Ascending aorta (tissue), 2 donors: ENCODE measurements around the gene ZNF83. TPM values are rescaled to one million over a fixed set of nuclear protein-coding genes. Genes with fewer than 3 reads are reported as not detected.
"Not testable (repeated sequence)": the region's sequence is repeated elsewhere in the genome, so short reads cannot be mapped to it uniquely, and the experiment has no call there.

Source experiments
- DNase-seq, 2 donors: peaks; one replicate each; pipeline ENCODE4 v3.0.0-alpha.2; 2019; ENCODE audit warnings: low spot score in 2 of 2
- H3K27ac ChIP-seq, 2 donors: fragments of 200-600 bp; sonication (generic); one replicate each; pipeline ENCODE4 v1.5.1; 2016 to 2017; ENCODE audit warnings: mild to moderate bottlenecking in 1 of 2
- H3K27me3 ChIP-seq: fragments of 200-600 bp; sonication (generic); one replicate; pipeline ENCODE4 v1.5.1; 2017
- H3K36me3 ChIP-seq, 2 donors: fragments of 200-600 bp; sonication (generic); one replicate each; pipeline ENCODE4 v1.5.1; 2016
- H3K4me1 ChIP-seq, 2 donors: fragments of 200-600 bp; sonication (generic); one replicate each; pipeline ENCODE4 v1.5.1; 2016 to 2017; ENCODE audit warnings: mild to moderate bottlenecking in 1 of 2
- H3K4me3 ChIP-seq, 2 donors: fragments of 200-600 bp; sonication (generic); one replicate each; pipeline ENCODE4 v1.5.1; 2016 to 2017; ENCODE audit warnings: mild to moderate bottlenecking in 1 of 2
- H3K9me3 ChIP-seq, 2 donors: fragments of 200-600 bp; sonication (generic); one replicate each; pipeline ENCODE4 v1.5.1; 2016
- intact Hi-C: fragments of 100-400 bp; cut with DNase I; formaldehyde crosslinking; loops from one replicate; pipeline ENCODE4 v1.15.1; 2023
- total RNA-seq: library from RNA; depleted of rRNA; stranded (reverse); fragments of >200 nt; gene quantifications from one replicate; pipeline ENCODE4 v1.1.0, GENCODE V29; 2016
- TF ChIP-seq, protein P1 (sequence below), 3 experiments: fragments of 200-600 bp in 2 of 3; fragments of 450-650 bp in 1 of 3; sonication (generic) in 2 of 3; IDR thresholded peaks; one replicate each; pipeline ENCODE4 v1.5.1; 2016 to 2019; ENCODE audit warnings: antibody characterized with exemption in 3 of 3, mild to moderate bottlenecking in 1 of 3, moderate library complexity in 1 of 3

Gene ZNF83
- total RNA-seq, 1 donor from 2014 or later = 29.1 TPM

DNA sequence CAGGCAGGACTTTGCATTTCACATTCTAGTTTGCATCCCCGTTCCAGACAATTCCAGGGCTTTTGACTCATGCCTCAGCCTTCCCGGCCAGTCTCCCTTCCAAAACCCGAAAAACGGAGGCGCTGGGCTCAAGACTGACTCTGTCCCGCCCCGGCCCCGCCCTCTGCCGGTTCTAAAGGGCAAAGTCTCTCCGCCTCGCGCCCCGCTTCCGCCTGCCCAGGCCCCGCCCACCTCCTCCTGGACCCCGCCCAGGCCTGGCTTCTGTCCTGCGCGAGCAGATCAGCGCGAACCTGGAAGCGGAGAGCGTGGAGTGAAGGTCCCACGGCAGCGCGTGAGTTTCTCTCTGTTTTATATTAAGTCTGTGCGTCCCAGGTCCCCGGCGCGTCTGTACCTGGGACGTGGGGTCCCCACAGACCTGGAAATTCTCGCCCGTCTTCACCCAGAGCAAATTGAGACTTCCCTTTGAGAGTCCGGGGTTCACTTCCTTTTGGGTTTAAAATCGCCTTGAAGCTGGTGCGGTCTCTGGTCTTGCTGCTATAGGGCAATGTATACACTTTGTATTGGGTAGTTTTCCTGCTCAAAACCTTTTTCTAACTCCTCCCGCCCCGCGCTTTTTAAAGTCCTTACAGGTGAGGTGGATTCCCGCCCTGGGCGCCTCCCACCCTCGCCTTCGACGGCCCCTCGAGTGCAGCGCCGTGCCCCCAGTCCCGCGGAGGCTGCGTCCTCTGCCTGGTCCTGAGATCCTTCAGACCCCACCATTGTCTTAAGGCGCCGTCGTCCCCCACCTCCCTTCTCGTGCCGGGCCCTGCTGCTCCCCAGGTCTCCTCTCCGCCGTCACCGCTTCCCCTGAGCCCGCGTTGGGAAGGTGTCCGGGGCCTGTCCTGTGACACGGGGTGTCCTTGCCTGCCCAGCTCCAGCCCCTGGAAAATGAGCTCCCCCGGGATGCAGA lies 36.9 kb downstream of the ZNF83 start:
- peak; percentile 82 to 98 for DNase-seq
- Histone ChIP-seq H3K9me3 (no peaks in the 10 kb centered on the region), H3K27ac (peak overlapping the region; percentile 81 to 85), H3K4me3 (peak overlapping the region; percentile 57 to 75), H3K27me3 (no peaks in the 10 kb centered on the region), H3K36me3 (peaks cover 3 to 4% of the 10 kb centered on the region in 2 donors), H3K4me1 (peaks cover 0 to 8% of the 10 kb centered on the region in 2 donors)
- intact Hi-C loops = loop anchor here (1.0 to 2.0 kb wide), 5 partner anchors 31 to 89 kb away; partner anchors contain the start of genes ZNF701, ZNF808 and ZNF83
- TF ChIP-seq, protein P1, sequence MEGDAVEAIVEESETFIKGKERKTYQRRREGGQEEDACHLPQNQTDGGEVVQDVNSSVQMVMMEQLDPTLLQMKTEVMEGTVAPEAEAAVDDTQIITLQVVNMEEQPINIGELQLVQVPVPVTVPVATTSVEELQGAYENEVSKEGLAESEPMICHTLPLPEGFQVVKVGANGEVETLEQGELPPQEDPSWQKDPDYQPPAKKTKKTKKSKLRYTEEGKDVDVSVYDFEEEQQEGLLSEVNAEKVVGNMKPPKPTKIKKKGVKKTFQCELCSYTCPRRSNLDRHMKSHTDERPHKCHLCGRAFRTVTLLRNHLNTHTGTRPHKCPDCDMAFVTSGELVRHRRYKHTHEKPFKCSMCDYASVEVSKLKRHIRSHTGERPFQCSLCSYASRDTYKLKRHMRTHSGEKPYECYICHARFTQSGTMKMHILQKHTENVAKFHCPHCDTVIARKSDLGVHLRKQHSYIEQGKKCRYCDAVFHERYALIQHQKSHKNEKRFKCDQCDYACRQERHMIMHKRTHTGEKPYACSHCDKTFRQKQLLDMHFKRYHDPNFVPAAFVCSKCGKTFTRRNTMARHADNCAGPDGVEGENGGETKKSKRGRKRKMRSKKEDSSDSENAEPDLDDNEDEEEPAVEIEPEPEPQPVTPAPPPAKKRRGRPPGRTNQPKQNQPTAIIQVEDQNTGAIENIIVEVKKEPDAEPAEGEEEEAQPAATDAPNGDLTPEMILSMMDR (IDR thresholded peaks at IDR 0.05) = peak; percentile 20 to 37 (median 35)

DNA sequence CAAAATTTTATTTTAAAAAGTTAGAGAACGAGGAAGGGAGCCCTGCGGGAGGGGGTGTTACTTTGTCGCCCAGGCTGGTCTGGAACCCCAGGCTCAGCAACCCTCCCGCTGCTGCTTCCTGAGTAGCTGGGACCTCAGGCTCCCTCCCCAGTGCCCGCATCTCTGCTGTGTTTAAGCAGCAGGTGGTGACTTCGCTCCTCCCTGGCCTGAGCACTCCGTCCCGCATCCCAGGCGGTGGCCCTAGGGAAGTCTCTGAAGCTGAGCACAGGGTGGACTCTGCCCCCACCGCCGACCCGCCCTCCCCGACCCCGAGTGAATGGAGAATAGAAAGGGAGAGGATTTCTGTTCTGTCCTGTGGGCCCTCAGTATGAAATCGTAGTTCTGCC lies 37.5 kb downstream of the ZNF83 start:
- H3K4me3 ChIP-seq = peak overlapping the region; percentile 45 to 75
- H3K36me3 ChIP-seq = peaks cover 4 to 7% of the 10 kb centered on the region in 2 donors
- peak overlapping the region; percentile 81 to 85 for H3K27ac ChIP-seq
- TF ChIP-seq, protein P1 (IDR thresholded peaks at IDR 0.05) = no peak
- no peaks in the 10 kb centered on the region for H3K27me3 ChIP-seq
- no peak for DNase-seq
- no peaks in the 10 kb centered on the region for H3K9me3 ChIP-seq
- intact Hi-C loops = loop anchor here (1.0 to 2.0 kb wide), 5 partner anchors 30 to 90 kb away; partner anchors contain the start of genes ZNF701, ZNF808 and ZNF83
- peaks cover 0 to 8% of the 10 kb centered on the region in 2 donors for H3K4me1 ChIP-seq

DNA sequence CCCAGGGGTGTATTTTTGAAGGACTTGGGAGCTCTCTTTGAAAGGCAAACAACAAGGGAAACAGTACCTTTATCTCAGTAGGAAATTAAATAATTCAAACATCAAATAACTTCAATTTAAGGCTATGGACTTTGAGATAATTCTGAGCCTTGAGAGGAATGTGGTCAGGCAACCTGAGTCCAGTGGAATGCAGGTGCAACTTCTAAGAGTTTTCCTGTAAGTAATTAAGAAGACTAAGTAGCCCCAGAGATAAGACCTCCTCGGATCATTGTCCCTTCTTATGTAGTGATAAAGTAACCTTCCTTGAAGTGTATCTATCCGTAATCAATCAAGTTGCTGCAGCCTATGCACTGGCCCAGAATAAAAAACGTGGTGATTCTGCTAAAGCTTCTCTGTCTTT lies 38.9 kb downstream of the ZNF83 start:
- TF ChIP-seq, protein P1 (IDR thresholded peaks at IDR 0.05) = no peak
- intact Hi-C loops = no loop called here
- peaks cover 4 to 14% of the 10 kb centered on the region in 2 donors for H3K36me3 ChIP-seq
- H3K4me3 ChIP-seq = no peak overlapping the region
- H3K4me1 ChIP-seq = peaks cover 0 to 8% of the 10 kb centered on the region in 2 donors
- no peaks in the 10 kb centered on the region for H3K9me3 ChIP-seq
- DNase-seq = no peak
- H3K27ac ChIP-seq = no peak overlapping the region
- no peaks in the 10 kb centered on the region for H3K27me3 ChIP-seq

DNA sequence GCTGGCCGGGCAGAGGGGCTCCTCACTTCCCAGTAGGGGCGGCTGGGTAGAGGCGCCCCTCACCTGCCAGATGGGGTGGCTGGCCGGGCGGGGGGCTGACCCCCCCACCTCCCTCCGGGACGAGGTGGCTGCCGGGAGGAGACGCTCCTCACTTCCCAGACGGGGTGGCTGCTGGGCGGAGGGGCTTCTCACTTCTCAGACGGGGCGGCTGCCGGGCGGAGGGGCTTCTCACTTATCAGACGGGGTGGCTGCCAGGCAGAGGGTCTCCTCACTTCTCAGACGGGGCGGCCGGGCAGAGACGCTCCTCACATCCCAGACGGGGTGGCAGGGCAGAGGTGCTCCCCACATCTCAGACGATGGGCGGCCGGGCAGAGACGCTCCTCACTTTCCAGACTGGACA lies 44.7 kb downstream of the ZNF83 start:
- peaks cover 20 to 36% of the 10 kb centered on the region in 2 donors for H3K36me3 ChIP-seq
- not testable (repeated sequence) for H3K4me3 ChIP-seq, H3K4me1 ChIP-seq

DNA sequence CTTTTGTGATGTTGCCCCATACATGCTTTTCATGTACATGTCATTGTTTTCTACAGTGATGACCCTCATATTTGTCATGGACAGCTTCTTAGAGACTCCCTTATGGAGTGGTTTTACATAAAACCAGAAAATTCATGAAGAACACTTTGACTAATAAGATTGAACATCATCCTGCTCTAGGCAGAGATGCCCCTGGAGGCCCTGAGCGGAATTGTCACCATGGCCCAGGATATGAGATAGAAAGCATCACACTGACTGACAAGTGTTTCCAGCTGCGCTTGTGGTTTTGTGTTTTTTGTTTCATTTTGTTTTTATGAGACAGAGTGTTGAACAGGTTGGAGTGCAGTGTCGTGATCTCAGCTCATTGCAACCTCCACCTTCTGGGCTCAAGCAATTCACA lies 45.9 kb downstream of the ZNF83 start:
- intact Hi-C loops = no loop called here
- TF ChIP-seq, protein P1 (IDR thresholded peaks at IDR 0.05) = no peak
- Histone ChIP-seq H3K9me3 (no peaks in the 10 kb centered on the region), H3K27ac (no peak overlapping the region), H3K36me3 (peaks cover 20 to 37% of the 10 kb centered on the region in 2 donors), H3K4me3 (no peak overlapping the region), H3K4me1 (no peaks in the 10 kb centered on the region), H3K27me3 (no peaks in the 10 kb centered on the region)
- no peak for DNase-seq

More for the DNA sequence above, 44.7 kb downstream of the ZNF83 start:
- H3K27me3 ChIP-seq, H3K27ac ChIP-seq, DNase-seq, H3K9me3 ChIP-seq, intact Hi-C loops: not testable (repeated sequence)

DNA sequence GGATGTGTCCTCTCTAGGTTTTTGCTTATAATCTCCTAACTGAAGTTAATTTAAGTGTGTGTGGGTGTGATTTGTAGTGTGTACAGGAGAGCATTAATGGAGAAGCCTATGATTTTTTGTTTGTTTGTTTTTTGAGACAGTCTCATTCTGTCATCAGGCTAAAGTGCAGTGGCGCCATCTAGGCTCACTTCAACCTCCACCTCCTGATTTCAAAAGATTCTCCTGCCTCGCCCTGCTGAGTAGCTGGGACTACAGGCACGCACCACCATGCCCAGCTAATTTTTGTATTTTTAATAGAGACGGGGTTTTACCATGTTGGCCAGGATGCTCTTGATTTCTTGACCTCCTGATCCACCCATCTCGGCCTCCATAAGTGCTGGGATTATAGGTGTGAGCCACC lies 47.4 kb downstream of the ZNF83 start:
- Histone ChIP-seq H3K27me3 (no peaks in the 10 kb centered on the region), H3K9me3 (no peaks in the 10 kb centered on the region), H3K4me3 (no peak overlapping the region), H3K36me3 (peaks cover 17 to 41% of the 10 kb centered on the region in 2 donors), H3K4me1 (no peaks in the 10 kb centered on the region), H3K27ac (no peak overlapping the region)
- intact Hi-C loops = no loop called here
- TF ChIP-seq, protein P1 (IDR thresholded peaks at IDR 0.05) = no peak
- DNase-seq = no peak
